HepG2 (cell line): ENCODE results near the gene CCDC30. TPM values are rescaled to one million over a fixed set of nuclear protein-coding genes. Genes with fewer than 3 reads are reported as not detected.

Source experiments
- ATAC-seq: fragments of 200-7000 bp; cut with Tn5 transposase; 3 replicates; pipeline ENCODE4 v1.9.1; 2020; ENCODE audit warnings: mild to moderate bottlenecking, moderate library complexity
- BruUV-seq: library from RNA; stranded (reverse); fragments of 400-500 nt; replicated peaks from 2 replicates; lab custom pipeline; 2021; lab: Mats Ljungman, UMichigan
- CTCF ChIA-PET: fragments of 300-600 bp; formaldehyde crosslinking; extraction: SDS; loops from one replicate; lab custom pipeline; 2021; ENCODE audit warnings: low total read pairs, inconsistent platforms, low intra/inter-chr PET ratio; lab: Yijun Ruan, JAX
- POLR2A ChIA-PET: fragments of 350-600 bp; sonication (Branson Sonifier 250); formaldehyde crosslinking; loops from one replicate; lab custom pipeline; 2020; ENCODE audit warnings: antibody characterized with exemption, inconsistent platforms; lab: Yijun Ruan, JAX
- DNase-seq: peaks from one replicate; pipeline ENCODE4 v3.0.0-alpha.2; 2015; ENCODE audit warnings: low spot score
- FAIRE-seq: peaks from 3 replicates; lab custom pipeline; 2011; peaks lifted over from hg19 to GRCh38; lab: Jason Lieb, UNC
- H2AFZ ChIP-seq: one replicate; pipeline ENCODE4 v1.6.1; 2011; ENCODE audit warnings: low read length, inconsistent platforms
- H3K27ac ChIP-seq: fragments of 300-600 bp; 3 replicates; pipeline ENCODE4 v1.8.0; 2011; ENCODE audit warnings: mixed run types, mild to moderate bottlenecking, mixed read lengths, low read length, inconsistent platforms; ENCODE audit not compliant: insufficient read depth; ENCODE audit errors: extremely low read length
- H3K27me3 ChIP-seq, 2 experiments: fragments of 200-600 bp in 1 of 2; 2 replicates in 1 of 2; 3 replicates in 1 of 2; pipeline versions ENCODE4 v1.6.0 to v1.8.0; 2011; ENCODE audit warnings: low read length in 2 of 2, mild to moderate bottlenecking in 2 of 2, moderate library complexity in 2 of 2, inconsistent platforms in 1 of 2; ENCODE audit not compliant: insufficient read depth in 2 of 2, control insufficient read depth in 1 of 2
- H3K36me3 ChIP-seq, 2 experiments: fragments of 200-600 bp in 1 of 2; replicated peaks in 1 of 2; 2 replicates in 1 of 2; 3 replicates in 1 of 2; pipeline versions ENCODE4 v1.5.1 to v1.8.0; 2011; ENCODE audit warnings: low read length in 2 of 2, inconsistent platforms in 1 of 2; ENCODE audit not compliant: insufficient read depth in 2 of 2, control insufficient read depth in 1 of 2
- H3K4me1 ChIP-seq: 2 replicates; pipeline ENCODE4 v1.5.1; 2012; ENCODE audit warnings: low read length, inconsistent platforms; ENCODE audit not compliant: insufficient read depth
- H3K4me2 ChIP-seq: 2 replicates; pipeline ENCODE4 v1.6.0; 2011; ENCODE audit warnings: low read depth, low read length, inconsistent platforms
- H3K4me3 ChIP-seq, 3 experiments: fragments of 200-600 bp in 1 of 3; sonication (generic), shearing (Covaris generic) in 1 of 3; replicated peaks in 1 of 3; 2 replicates each; pipeline ENCODE4 v1.5.1; 2011 to 2016; ENCODE audit warnings: low read length in 3 of 3, inconsistent platforms in 2 of 3, low read depth in 2 of 3, mild to moderate bottlenecking in 2 of 3, control low read depth in 1 of 3, mixed read lengths in 1 of 3; ENCODE audit not compliant: insufficient read depth in 1 of 3
- H3K79me2 ChIP-seq: one replicate; pipeline ENCODE4 v1.6.1; 2011; ENCODE audit warnings: low read length, inconsistent platforms; ENCODE audit not compliant: insufficient read depth
- H3K9ac ChIP-seq: 2 replicates; pipeline ENCODE4 v1.6.0; 2011; ENCODE audit warnings: mild to moderate bottlenecking, low read depth, low read length, inconsistent platforms; ENCODE audit not compliant: insufficient read depth
- H3K9me3 ChIP-seq: 2 replicates; pipeline ENCODE4 v1.5.1; 2012; ENCODE audit warnings: mild to moderate bottlenecking, low read length
- H4K20me1 ChIP-seq: 2 replicates; pipeline ENCODE4 v1.6.0; 2011; ENCODE audit warnings: inconsistent platforms, mild to moderate bottlenecking, low read length, moderate library complexity; ENCODE audit not compliant: insufficient read depth
- AGO2 ChIP-seq: fragments of 200-400 bp; formaldehyde crosslinking; optimal IDR thresholded peaks from 2 replicates; pipeline ENCODE3; 2017; ENCODE audit warnings: mild to moderate bottlenecking, low read depth, low read length, moderate library complexity
- POLR2A ChIP-seq, 2 experiments: IDR thresholded peaks; 2 replicates each; pipeline ENCODE4 v1.6.1; 2011; ENCODE audit warnings: low read depth in 2 of 2, low read length in 2 of 2, mild to moderate bottlenecking in 1 of 2, moderate library complexity in 1 of 2; ENCODE audit not compliant: insufficient read depth in 1 of 2
- POLR2AphosphoS2 ChIP-seq: IDR thresholded peaks from 2 replicates; pipeline ENCODE4 v1.6.1; 2011; ENCODE audit warnings: low read depth, low read length, improper control_type of control experiment
- POLR2G ChIP-seq: fragments of 200-400 bp; formaldehyde crosslinking; IDR thresholded peaks from 2 replicates; pipeline ENCODE4 v1.6.1; 2018; ENCODE audit warnings: mild to moderate bottlenecking, low read depth, low read length, moderate library complexity
- RBM22 ChIP-seq: fragments of 200-400 bp; formaldehyde crosslinking; optimal IDR thresholded peaks from 2 replicates; pipeline ENCODE3; 2017; ENCODE audit warnings: mild to moderate bottlenecking, low read length, moderate library complexity
- ZNF598 ChIP-seq: sonication (generic); formaldehyde crosslinking; IDR thresholded peaks from 2 replicates; pipeline ENCODE4 v1.5.1; 2020; ENCODE audit warnings: mild to moderate bottlenecking, missing genetic modification reagents, borderline replicate concordance
- WGBS: methylation state at CpG from one replicate; pipeline ENCODE4 v1.1.6; 2017; ENCODE audit warnings: low lambda C conversion rate; 5-methylcytosine and 5-hydroxymethylcytosine counted together
- in situ Hi-C: cut with HindIII; loops from 2 replicates; pipeline ENCODE4 v1.10.0; 2017; ENCODE audit warnings: low pct_unique_long_range_greater_than_20kb; ENCODE audit not compliant: extremely low pct_ligation_motif_present
- intact Hi-C: fragments of 100-400 bp; cut with micrococcal nuclease; formaldehyde crosslinking; loops from one replicate; pipeline ENCODE4 v1.10.0; 2022; ENCODE audit not compliant: unreplicated experiment
- polyA plus RNA-seq, 8 experiments: library from polyadenylated mRNA; depleted of rRNA in 3 of 8; stranded (reverse) in 7 of 8; unstranded in 1 of 8; fragments of >200 nt; fragmentation: Illumina TruSeq in 4 of 8; extraction: Trizol in 4 of 8; gene quantifications; 2 replicates each; pipeline versions ENCODE4 v1.2.1 to v1.2.3, GENCODE V29; 2011 to 2016; ENCODE audit warnings: low read depth in 4 of 8, missing spikeins in 1 of 8, mixed read lengths in 1 of 8; ENCODE audit not compliant: insufficient read depth in 1 of 8
- small RNA-seq, 3 experiments: library from RNA; depleted of rRNA; stranded (forward); fragments of <200 nt; gene quantifications; one replicate each; pipeline ENCODE3, GENCODE V24; 2012; ENCODE audit warnings: low read depth in 2 of 3, low replicate concordance in 1 of 3; ENCODE audit not compliant: insufficient read length in 3 of 3, insufficient read depth in 2 of 3
- total RNA-seq, 5 experiments: library from RNA; depleted of rRNA; stranded (reverse); fragments of >200 nt; fragmentation: Illumina TruSeq; extraction: Trizol; gene quantifications; 2 replicates each; pipeline ENCODE4 v1.2.3, GENCODE V29; 2016; ENCODE audit warnings: low read depth in 1 of 5

CCDC30 gene
- total and polyA plus RNA-seq, 2 of the 13 experiments (the other 11 are each of a cell fraction or from before 2014, with no cell fraction given): 0.25 to 0.77 TPM

DNA sequence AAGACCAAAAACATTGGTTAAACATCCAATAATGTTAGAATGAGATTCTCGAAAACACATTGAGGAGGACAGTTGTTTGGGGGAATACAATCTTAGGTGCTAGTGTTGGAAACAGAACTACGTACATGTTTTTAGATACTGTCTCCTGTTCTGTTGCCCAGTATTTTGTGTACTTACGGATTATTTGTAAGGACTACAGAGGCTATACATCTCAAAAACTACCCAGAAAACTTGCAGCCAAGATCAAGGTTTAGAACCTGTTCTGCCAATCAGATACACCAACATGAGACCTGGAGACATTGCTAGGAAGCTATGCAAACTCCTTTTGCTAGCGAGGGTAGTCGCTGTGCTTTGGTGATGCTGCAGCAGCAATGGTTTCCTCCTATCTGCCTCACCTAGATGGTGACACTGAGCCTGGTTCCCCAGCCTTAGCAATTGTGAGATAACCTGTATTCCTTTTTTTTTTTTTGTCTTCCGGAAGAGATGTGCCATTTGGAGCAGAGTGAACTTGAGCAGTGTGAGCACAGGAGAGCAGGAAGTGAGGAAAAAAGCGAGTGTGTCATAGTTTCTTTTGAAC is 240.9 kb downstream of the CCDC30 start:
- H3K36me3 ChIP-seq: peaks cover 23 to 71% of the 10 kb centered on the region in 2 experiments
- no peak for DNase-seq
- no peak overlapping the region for H3K27ac ChIP-seq
- no peak overlapping the region for H2AFZ ChIP-seq
- H3K9ac ChIP-seq: no peak overlapping the region
- TF ChIP-seq POLR2A (IDR thresholded peaks at IDR 0.05; ENCODE audit: insufficient read depth in 1 of 2, low read depth in 2 of 2, low read length in 2 of 2): 0 out of 4 replicates have a peak, but pooled peaks of 1 of the 2 experiments have one; percentile 24
- peak; percentile 26 for TF ChIP-seq AGO2
- TF ChIP-seq POLR2AphosphoS2: peak; percentile 88
- no peak for TF ChIP-seq ZNF598
- TF ChIP-seq POLR2G: peak; percentile 50; the same call in 1 of the 2 replicates
- peak; percentile 79 for TF ChIP-seq RBM22
- WGBS: 97% methylated on average over 7 of the region's 7 CpGs
- BruUV-seq: no TSS peak
- FAIRE-seq: peak; percentile 32
- H3K4me2 ChIP-seq: no peak overlapping the region
- no peaks in the 10 kb centered on the region for H3K4me1 ChIP-seq
- intact Hi-C loops: no loop called here
- in situ Hi-C loops: no loop called here
- H4K20me1 ChIP-seq: peaks cover 3% of the 10 kb centered on the region; the same call in 1 of the 2 replicates
- POLR2A ChIA-PET: no interaction called here
- peaks cover 2% of the 10 kb centered on the region for H3K79me2 ChIP-seq
- CTCF ChIA-PET: no interaction called here
- H3K27me3 ChIP-seq: no peaks in the 10 kb centered on the region
- no peak overlapping the region for H3K4me3 ChIP-seq
- no peak for ATAC-seq
- no peaks in the 10 kb centered on the region for H3K9me3 ChIP-seq

Small RNA genes within 50 kb of the gene (small RNA-seq; reads per million reads assigned to genes)
- gene RNU6-536P (0 reads per million in 3 experiments), gene TMSB4XP1 (0 reads per million in 3 experiments)

Other genes starting within 250 kb of the CCDC30 start
- gene FOXJ3, start 128.1 kb upstream of the CCDC30 start, total RNA-seq (2016; rRNA removed; fragmentation: Illumina TruSeq; extraction: Trizol): 15.4 and 16.6 TPM in 2 replicates
- gene FOXJ3, start 128.1 kb upstream of the CCDC30 start, polyA plus RNA-seq (2011; rRNA removed): 33.3 and 48.5 TPM in 2 replicates
- 2.5 and 4.1 TPM in 2 replicates for gene RIMKLA, start 82.5 kb upstream of the CCDC30 start, total RNA-seq (2016; rRNA removed; fragmentation: Illumina TruSeq; extraction: Trizol)
- gene RIMKLA, start 82.5 kb upstream of the CCDC30 start, polyA plus RNA-seq (2011; rRNA removed): 2.8 and 3.8 TPM in 2 replicates
- gene ZMYND12, start 7.3 kb upstream of the CCDC30 start, total RNA-seq (2016; rRNA removed; fragmentation: Illumina TruSeq; extraction: Trizol): 0.13 TPM in 1 of 2 replicates, not detected in the other
- gene ZMYND12, start 7.3 kb upstream of the CCDC30 start, polyA plus RNA-seq (2011; rRNA removed): 0.29 and 0.71 TPM in 2 replicates
- 38.9 and 51.0 TPM in 2 replicates for gene PPCS, start 6.7 kb upstream of the CCDC30 start, total RNA-seq (2016; rRNA removed; fragmentation: Illumina TruSeq; extraction: Trizol)
- 13.4 and 14.5 TPM in 2 replicates for gene PPCS, start 6.7 kb upstream of the CCDC30 start, polyA plus RNA-seq (2011; rRNA removed)
- gene PPIH, start 195.1 kb downstream of the CCDC30 start, total RNA-seq (2016; rRNA removed; fragmentation: Illumina TruSeq; extraction: Trizol): 72.6 and 93.3 TPM in 2 replicates
- 18.7 and 29.9 TPM in 2 replicates for gene PPIH, start 195.1 kb downstream of the CCDC30 start, polyA plus RNA-seq (2011; rRNA removed)
- 500 and 628 TPM in 2 replicates for gene YBX1, start 219.1 kb downstream of the CCDC30 start, total RNA-seq (2016; rRNA removed; fragmentation: Illumina TruSeq; extraction: Trizol)
- 228 and 339 TPM in 2 replicates for gene YBX1, start 219.1 kb downstream of the CCDC30 start, polyA plus RNA-seq (2011; rRNA removed)